Nephron (organoid): ENCODE data around the gene ABTB1.
A peak's percentile ranks its signal among the peaks of the same experiment; 100 is the strongest.

Source experiments
- H3K27ac Mint-ChIP-seq, 3 experiments: 2 replicates each; pipeline ENCODE4 v1.8.0; 2020; ENCODE audit warnings: mixed read lengths in 3 of 3, mild to moderate bottlenecking in 2 of 3, moderate library complexity in 1 of 3
- H3K27me3 Mint-ChIP-seq: 2 replicates; pipeline ENCODE4 v1.8.0; 2021; ENCODE audit warnings: low read depth, mild to moderate bottlenecking, moderate library complexity, mixed read lengths
- H3K36me3 Mint-ChIP-seq: 2 replicates; pipeline ENCODE4 v1.8.0; 2020; ENCODE audit warnings: low read depth, mixed read lengths
- H3K4me1 Mint-ChIP-seq: 2 replicates; pipeline ENCODE4 v1.8.0; 2020; ENCODE audit warnings: mixed read lengths
- H3K4me3 Mint-ChIP-seq, 3 experiments: 2 replicates each; pipeline ENCODE4 v1.8.0; 2020; ENCODE audit warnings: mild to moderate bottlenecking in 3 of 3, mixed read lengths in 3 of 3, moderate library complexity in 2 of 3
- H3K9me3 Mint-ChIP-seq: 2 replicates; pipeline ENCODE4 v1.8.0; 2020; ENCODE audit warnings: mixed read lengths
- CTCF ChIP-seq, 3 experiments: fragments of 200-600 bp; sonication (generic); IDR thresholded peaks; one replicate each; pipeline ENCODE4 v1.5.0; 2021; ENCODE audit warnings: antibody characterized with exemption in 3 of 3; ENCODE audit not compliant: unreplicated experiment in 3 of 3

The ABTB1 gene

GRCh38 chr3:127670761-127671522 lies 1.8 kb upstream of the ABTB1 start:
- peak overlapping the region in 2 of 3 experiments; percentile 25 to 37 for H3K27ac Mint-ChIP-seq
- no peak for TF ChIP-seq CTCF (IDR thresholded peaks at IDR 0.05; ENCODE audit: unreplicated experiment in 3 of 3)
- no peaks in the 10 kb centered on the region for H3K9me3 Mint-ChIP-seq
- peaks cover 16% of the 10 kb centered on the region for H3K27me3 Mint-ChIP-seq
- H3K36me3 Mint-ChIP-seq: peaks cover 8% of the 10 kb centered on the region
- peaks cover 27% of the 10 kb centered on the region for H3K4me1 Mint-ChIP-seq
- H3K4me3 Mint-ChIP-seq: peak overlapping the region; percentile 84 to 90 (median 85)

- Mint-ChIP-seq H3K4me3 (peak overlapping the region; percentile 84 to 90 (median 88)), H3K36me3 (peaks cover 6% of the 10 kb centered on the region), H3K27me3 (peaks cover 16% of the 10 kb centered on the region), H3K9me3 (no peaks in the 10 kb centered on the region), H3K4me1 (peaks cover 31% of the 10 kb centered on the region), H3K27ac (peak overlapping the region in 1 of 3 experiments; percentile 74)
- TF ChIP-seq CTCF (IDR thresholded peaks at IDR 0.05; ENCODE audit: unreplicated experiment in 3 of 3): no peak
Observed at GRCh38 chr3:127671523-127672428, 976 bp upstream of the ABTB1 start.

GRCh38 chr3:127673191-127674100 lies 694 bp downstream of the ABTB1 start:
- peaks cover 12% of the 10 kb centered on the region for H3K27me3 Mint-ChIP-seq
- no peaks in the 10 kb centered on the region for H3K9me3 Mint-ChIP-seq
- peak overlapping the region; percentile 93 to 94 (median 93) for H3K4me3 Mint-ChIP-seq

GRCh38 chr3:127674101-127674721 lies 1.5 kb downstream of the ABTB1 start:
- Mint-ChIP-seq H3K36me3 (peaks cover 3% of the 10 kb centered on the region), H3K4me1 (peaks cover 16% of the 10 kb centered on the region), H3K4me3 (peak overlapping the region; percentile 93 to 94 (median 93)), H3K9me3 (no peaks in the 10 kb centered on the region), H3K27me3 (peaks cover 8% of the 10 kb centered on the region), H3K27ac (peak overlapping the region; percentile 38 to 82 (median 82))
- no peak for TF ChIP-seq CTCF (IDR thresholded peaks at IDR 0.05; ENCODE audit: unreplicated experiment in 3 of 3)

More at GRCh38 chr3:127673191-127674100, 694 bp downstream of the ABTB1 start:
- H3K27ac Mint-ChIP-seq: peak overlapping the region; percentile 38 to 82 (median 82)
- peaks cover 3% of the 10 kb centered on the region for H3K36me3 Mint-ChIP-seq
- no peak for TF ChIP-seq CTCF (IDR thresholded peaks at IDR 0.05; ENCODE audit: unreplicated experiment in 3 of 3)
- peaks cover 22% of the 10 kb centered on the region for H3K4me1 Mint-ChIP-seq

GRCh38 chr3:127674790-127675189 lies 2.0 kb downstream of the ABTB1 start:
- H3K9me3 Mint-ChIP-seq: no peaks in the 10 kb centered on the region
- H3K27ac Mint-ChIP-seq: peak overlapping the region in 1 of 3 experiments; percentile 44
- H3K36me3 Mint-ChIP-seq: peaks cover 3% of the 10 kb centered on the region
- peaks cover 8% of the 10 kb centered on the region for H3K27me3 Mint-ChIP-seq
- H3K4me3 Mint-ChIP-seq: peak overlapping the region; percentile 76 to 94 (median 93)
- no peak for TF ChIP-seq CTCF (IDR thresholded peaks at IDR 0.05; ENCODE audit: unreplicated experiment in 3 of 3)
- H3K4me1 Mint-ChIP-seq: peaks cover 16% of the 10 kb centered on the region
